Stomach smooth muscle (tissue), 2 donors: ENCODE results near the gene ELMO1.

Experiments used
- H3K27ac ChIP-seq: one replicate; pipeline ENCODE4 v1.7.0; 2013; ENCODE audit warnings: mild to moderate bottlenecking, low read length, inconsistent platforms
- H3K27me3 ChIP-seq, 2 donors: one replicate each; pipeline ENCODE4 v1.7.0; 2013; ENCODE audit warnings: low read length in 2 of 2; ENCODE audit not compliant: insufficient read depth in 2 of 2, control insufficient read depth in 1 of 2
- H3K36me3 ChIP-seq, 2 donors: one replicate each; pipeline ENCODE4 v1.7.0; 2013; ENCODE audit warnings: low read length in 2 of 2; ENCODE audit not compliant: control insufficient read depth in 2 of 2, insufficient read depth in 2 of 2
- H3K4me1 ChIP-seq: one replicate; pipeline ENCODE4 v1.7.0; 2013; ENCODE audit warnings: low read length; ENCODE audit not compliant: control insufficient read depth, insufficient read depth
- H3K4me3 ChIP-seq, 2 donors: one replicate each; pipeline ENCODE4 v1.7.0; 2013; ENCODE audit warnings: low read length in 2 of 2
- H3K9ac ChIP-seq, 2 donors: one replicate each; pipeline ENCODE4 v1.7.0; 2013; ENCODE audit warnings: low read length in 2 of 2, mild to moderate bottlenecking in 1 of 2
- H3K9me3 ChIP-seq, 2 donors: one replicate each; pipeline ENCODE4 v1.7.0; 2013; ENCODE audit warnings: low read length in 2 of 2; ENCODE audit not compliant: control insufficient read depth in 2 of 2
- donor health status: healthy.
- donor health status: Pancreatic carcinoma.

Gene ELMO1

GRCh38 chr7:37391791-37392672 lies 56.6 kb downstream of the ELMO1 start:
- peaks cover 2% of the 10 kb centered on the region for H3K4me1 ChIP-seq

GRCh38 chr7:37390114-37390513 lies 58.5 kb downstream of the ELMO1 start:
- H3K4me3 ChIP-seq = no peak overlapping the region
- no peak overlapping the region for H3K27ac ChIP-seq
- no peaks in the 10 kb centered on the region for H3K36me3 ChIP-seq
- peaks cover 2% of the 10 kb centered on the region for H3K4me1 ChIP-seq
- no peak overlapping the region for H3K9ac ChIP-seq
- no peaks in the 10 kb centered on the region for H3K27me3 ChIP-seq
- no peaks in the 10 kb centered on the region for H3K9me3 ChIP-seq

More at GRCh38 chr7:37391791-37392672, 56.6 kb downstream of the ELMO1 start:
- Histone ChIP-seq H3K9me3 (no peaks in the 10 kb centered on the region), H3K36me3 (no peaks in the 10 kb centered on the region), H3K9ac (no peak overlapping the region), H3K4me3 (no peak overlapping the region), H3K27me3 (no peaks in the 10 kb centered on the region), H3K27ac (no peak overlapping the region)

GRCh38 chr7:37388811-37389210 lies 59.9 kb downstream of the ELMO1 start:
- Histone ChIP-seq H3K27ac (no peak overlapping the region), H3K9me3 (no peaks in the 10 kb centered on the region), H3K27me3 (no peaks in the 10 kb centered on the region), H3K36me3 (no peaks in the 10 kb centered on the region), H3K4me1 (peaks cover 2% of the 10 kb centered on the region), H3K9ac (no peak overlapping the region), H3K4me3 (no peak overlapping the region)

- no peaks in the 10 kb centered on the region for H3K36me3 ChIP-seq
- H3K27ac ChIP-seq = no peak overlapping the region
- H3K9ac ChIP-seq = no peak overlapping the region
- no peak overlapping the region for H3K4me3 ChIP-seq
- no peaks in the 10 kb centered on the region for H3K9me3 ChIP-seq
- no peaks in the 10 kb centered on the region for H3K4me1 ChIP-seq
- H3K27me3 ChIP-seq = no peaks in the 10 kb centered on the region
These were observed 62.9 kb downstream of the ELMO1 start for GRCh38 chr7:37385787-37386186.

GRCh38 chr7:37382546-37383088 lies 66.0 kb downstream of the ELMO1 start:
- H3K36me3 ChIP-seq = no peaks in the 10 kb centered on the region
- no peak overlapping the region for H3K9ac ChIP-seq
- peaks cover under 1 to 3% of the 10 kb centered on the region in 2 donors for H3K9me3 ChIP-seq
- no peaks in the 10 kb centered on the region for H3K27me3 ChIP-seq
- H3K4me3 ChIP-seq = no peak overlapping the region
- H3K27ac ChIP-seq = no peak overlapping the region
- no peaks in the 10 kb centered on the region for H3K4me1 ChIP-seq

- Histone ChIP-seq H3K4me3 (no peak overlapping the region), H3K4me1 (no peaks in the 10 kb centered on the region), H3K9ac (no peak overlapping the region), H3K27me3 (no peaks in the 10 kb centered on the region), H3K36me3 (no peaks in the 10 kb centered on the region), H3K27ac (no peak overlapping the region), H3K9me3 (peaks cover 12% of the 10 kb centered on the region in 2 donors)
These were observed 67.8 kb downstream of the ELMO1 start for GRCh38 chr7:37380831-37381230.

- Histone ChIP-seq H3K36me3 (no peaks in the 10 kb centered on the region), H3K9me3 (peaks cover 12% of the 10 kb centered on the region in 2 donors), H3K4me3 (no peak overlapping the region)
These were observed 69.0 kb downstream of the ELMO1 start for GRCh38 chr7:37379546-37380277.

GRCh38 chr7:37377231-37377630 lies 71.4 kb downstream of the ELMO1 start:
- no peaks in the 10 kb centered on the region for H3K4me1 ChIP-seq
- peaks cover 12% of the 10 kb centered on the region in 2 donors for H3K9me3 ChIP-seq
- H3K9ac ChIP-seq = no peak overlapping the region
- H3K27ac ChIP-seq = no peak overlapping the region
- no peaks in the 10 kb centered on the region for H3K36me3 ChIP-seq
- H3K4me3 ChIP-seq = no peak overlapping the region
- no peaks in the 10 kb centered on the region for H3K27me3 ChIP-seq

More at GRCh38 chr7:37379546-37380277, 69.0 kb downstream of the ELMO1 start:
- Histone ChIP-seq H3K27me3 (no peaks in the 10 kb centered on the region), H3K4me1 (no peaks in the 10 kb centered on the region), H3K9ac (no peak overlapping the region), H3K27ac (no peak overlapping the region)

- no peak overlapping the region for H3K9ac ChIP-seq
- H3K36me3 ChIP-seq = no peaks in the 10 kb centered on the region
- H3K4me1 ChIP-seq = no peaks in the 10 kb centered on the region
- H3K27me3 ChIP-seq = no peaks in the 10 kb centered on the region
- peaks cover 12% of the 10 kb centered on the region in 2 donors for H3K9me3 ChIP-seq
- H3K27ac ChIP-seq = no peak overlapping the region
- H3K4me3 ChIP-seq = no peak overlapping the region
These were observed 72.3 kb downstream of the ELMO1 start for GRCh38 chr7:37376386-37376785.

GRCh38 chr7:37372750-37373149 lies 75.9 kb downstream of the ELMO1 start:
- Histone ChIP-seq H3K36me3 (no peaks in the 10 kb centered on the region), H3K9ac (no peak overlapping the region), H3K27ac (no peak overlapping the region), H3K27me3 (no peaks in the 10 kb centered on the region), H3K9me3 (peaks cover 9 to 12% of the 10 kb centered on the region in 2 donors), H3K4me1 (no peaks in the 10 kb centered on the region), H3K4me3 (no peak overlapping the region)
